H7 (cell line): ENCODE measurements around the gene AK9. TPM values are rescaled to one million over a fixed set of nuclear protein-coding genes. Genes with fewer than 3 reads are reported as not detected.
A peak's percentile ranks its signal among the peaks of the same experiment; 100 is the strongest.
"Not testable (repeated sequence)": the region's sequence is repeated elsewhere in the genome, so short reads cannot be mapped to it uniquely, and the experiment has no call there.

Experiments used
- DNase-seq: peaks from one replicate; pipeline ENCODE4 v3.0.0; 2012
- H3K27me3 ChIP-seq: 2 replicates; pipeline ENCODE4 v1.6.0; 2011; ENCODE audit warnings: mild to moderate bottlenecking, low read length; ENCODE audit not compliant: control insufficient read depth, insufficient read depth
- H3K36me3 ChIP-seq: replicated peaks from 2 replicates; pipeline ENCODE4 v1.5.1; 2011; ENCODE audit warnings: low read length; ENCODE audit not compliant: control insufficient read depth, insufficient read depth
- H3K4me3 ChIP-seq: 2 replicates; pipeline ENCODE4 v1.5.1; 2011; ENCODE audit warnings: low read depth, mild to moderate bottlenecking, control low read depth, low read length, moderate library complexity; ENCODE audit not compliant: insufficient read depth
- total RNA-seq: library from RNA; depleted of rRNA; stranded (reverse); fragments of >200 nt; shearing (Covaris generic); gene quantifications from 2 replicates; pipeline ENCODE4 v1.2.3, GENCODE V29; 2014

The AK9 gene
- total RNA-seq, 1 experiment from 2014 or later, result 1.2 TPM

DNA sequence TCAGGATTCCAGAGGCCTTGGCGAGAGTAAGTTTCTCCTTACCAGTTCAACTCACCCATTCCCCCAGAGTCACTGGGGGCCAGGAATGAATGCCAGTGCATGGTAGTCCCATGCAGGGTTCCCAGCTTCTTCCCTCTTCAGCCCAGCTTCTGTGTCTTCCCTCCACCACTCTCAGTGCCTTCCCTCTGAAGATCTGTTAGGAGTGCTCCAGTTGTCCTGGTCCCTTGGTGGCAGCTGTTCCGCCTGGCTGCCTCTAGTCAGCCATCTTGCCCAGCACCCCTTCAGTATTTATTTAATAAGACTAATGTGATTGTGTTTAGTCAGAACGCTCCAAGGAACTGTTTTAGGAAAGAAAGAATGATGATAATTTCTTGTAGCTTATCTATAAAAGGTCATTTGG, 23.2 kb upstream of the AK9 start:
- no peak for DNase-seq
- Histone ChIP-seq H3K4me3 (no peak overlapping the region), H3K36me3 (peaks cover 1% of the 10 kb centered on the region), H3K27me3 (no peaks in the 10 kb centered on the region)

DNA sequence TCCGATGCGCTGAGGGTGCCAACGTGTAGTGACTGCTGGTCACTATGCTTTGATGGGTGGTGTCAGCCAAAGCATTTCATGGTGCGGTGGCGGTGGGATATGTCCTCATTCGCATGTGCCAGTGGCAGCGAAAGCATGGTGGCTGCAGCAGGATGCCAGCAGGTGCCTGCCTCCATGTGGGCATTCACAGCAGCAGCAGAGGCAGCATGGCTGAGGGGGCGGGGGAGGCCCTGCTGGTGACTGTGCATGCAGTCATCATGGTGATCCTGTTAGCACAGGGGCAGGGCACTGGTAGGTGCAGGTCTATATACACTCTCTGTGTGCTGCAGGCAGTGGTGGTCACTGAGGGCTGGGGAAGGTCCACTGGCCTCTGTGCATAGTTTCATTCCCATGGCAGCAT, 22.1 kb upstream of the AK9 start:
- Histone ChIP-seq H3K27me3 (no peaks in the 10 kb centered on the region), H3K4me3 (no peak overlapping the region), H3K36me3 (peaks cover 1% of the 10 kb centered on the region)
- DNase-seq, result no peak

DNA sequence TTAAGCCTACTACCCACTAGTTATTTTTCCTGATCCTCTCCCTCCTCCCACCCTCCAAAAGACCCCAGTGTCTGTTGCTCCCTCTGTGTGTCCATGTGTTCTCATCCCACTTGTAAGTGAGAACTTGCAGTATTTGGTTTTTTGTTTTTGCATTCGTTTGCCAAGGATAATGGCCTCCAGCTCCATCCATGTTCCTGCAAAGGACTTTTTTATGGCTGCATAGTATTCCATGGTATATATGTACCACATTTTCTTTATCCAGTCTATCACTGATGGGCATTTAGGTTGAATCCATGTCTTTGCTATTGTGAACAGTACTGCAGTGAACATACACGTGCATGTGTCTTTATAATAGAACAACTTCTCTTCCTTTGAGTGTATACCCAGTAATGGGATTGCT, 17.1 kb upstream of the AK9 start:
- H3K36me3 ChIP-seq, DNase-seq, H3K27me3 ChIP-seq, H3K4me3 ChIP-seq: not testable (repeated sequence)

DNA sequence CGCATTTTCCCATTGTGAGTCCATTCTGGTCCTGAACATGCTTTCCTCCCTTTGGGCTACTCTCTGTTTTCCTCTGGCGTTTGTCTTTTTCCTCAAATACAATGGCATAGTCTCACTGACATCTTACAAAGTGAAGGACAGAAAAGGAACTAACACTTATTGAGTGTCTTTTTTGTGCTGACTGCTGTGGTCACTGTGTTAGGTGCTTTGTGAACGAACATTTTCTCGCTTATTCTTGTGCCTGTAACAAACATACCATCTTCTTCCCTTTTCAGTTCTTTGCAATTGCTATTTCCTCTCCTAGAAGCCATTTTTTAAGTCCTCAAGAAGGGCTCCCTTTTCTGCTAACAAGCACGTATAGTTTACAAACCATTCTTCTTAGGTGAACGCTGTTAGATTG, 15.5 kb upstream of the AK9 start:
- no peaks in the 10 kb centered on the region for H3K27me3 ChIP-seq
- no peak for DNase-seq

DNA sequence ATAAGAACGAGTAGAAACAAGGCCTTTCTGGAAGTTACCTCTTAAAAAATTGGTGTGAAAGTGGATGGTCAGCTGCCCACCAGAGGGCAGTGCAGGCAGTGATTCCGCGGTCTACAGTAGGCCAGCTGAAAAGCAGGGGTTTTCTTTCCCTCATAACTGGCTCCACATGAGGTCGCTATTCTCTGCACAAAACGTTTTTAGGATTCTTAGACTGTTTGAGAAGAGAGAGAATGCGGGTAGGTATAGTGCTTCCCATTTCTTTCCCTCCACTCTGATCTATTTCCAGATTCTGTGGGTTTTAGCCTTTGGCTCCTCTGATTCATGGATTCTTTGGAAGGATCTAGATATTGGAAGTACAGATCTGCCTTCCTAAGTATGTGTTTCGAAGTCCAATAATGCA, 14.3 kb upstream of the AK9 start:
- Histone ChIP-seq H3K27me3 (no peaks in the 10 kb centered on the region), H3K4me3 (no peak overlapping the region), H3K36me3 (no peaks in the 10 kb centered on the region)
- DNase-seq, result peak; percentile 64

More for the DNA sequence above, 15.5 kb upstream of the AK9 start:
- Histone ChIP-seq H3K4me3 (no peak overlapping the region), H3K36me3 (no peaks in the 10 kb centered on the region)

DNA sequence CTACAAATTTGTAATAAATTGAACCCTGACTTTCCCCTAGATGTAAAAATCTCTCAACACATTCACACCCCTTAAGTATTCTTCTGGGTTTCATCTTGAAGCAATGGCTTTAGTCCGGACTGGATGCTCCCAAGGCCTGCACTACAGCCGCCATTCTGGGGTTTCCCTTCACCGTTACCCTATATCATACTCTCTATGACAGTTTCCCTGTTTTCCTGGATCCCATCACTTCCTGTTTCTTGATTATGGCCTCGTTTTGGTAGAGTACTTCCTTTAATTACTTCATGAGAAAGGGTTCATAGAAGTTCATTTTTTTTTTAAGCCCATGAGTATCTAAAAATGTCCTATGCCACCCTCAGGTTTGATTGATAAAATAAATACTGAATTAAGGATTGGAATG, 11.8 kb upstream of the AK9 start:
- Histone ChIP-seq H3K4me3 (no peak overlapping the region), H3K27me3 (no peaks in the 10 kb centered on the region), H3K36me3 (no peaks in the 10 kb centered on the region)
- DNase-seq, result no peak

DNA sequence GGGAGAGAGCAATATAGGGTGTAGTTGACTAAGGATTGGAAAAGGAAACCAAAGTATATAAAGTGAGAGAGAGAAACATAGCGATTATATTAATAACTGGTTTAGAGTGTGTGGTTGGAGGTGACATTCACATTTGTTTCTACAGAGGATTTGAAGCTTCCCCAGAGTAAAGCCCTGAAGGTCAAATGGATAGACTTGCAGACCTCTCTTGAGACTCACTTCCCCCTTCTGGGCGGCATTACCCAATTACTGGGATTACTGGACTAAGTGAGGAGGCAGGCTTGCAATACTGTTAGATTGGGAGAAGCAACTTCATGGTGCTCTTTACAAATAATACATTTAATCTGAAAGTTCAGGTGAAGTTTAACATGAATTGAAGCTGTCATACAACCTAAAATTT, 10.8 kb upstream of the AK9 start:
- Histone ChIP-seq H3K27me3 (no peaks in the 10 kb centered on the region), H3K36me3 (no peaks in the 10 kb centered on the region), H3K4me3 (no peak overlapping the region)
- no peak for DNase-seq

DNA sequence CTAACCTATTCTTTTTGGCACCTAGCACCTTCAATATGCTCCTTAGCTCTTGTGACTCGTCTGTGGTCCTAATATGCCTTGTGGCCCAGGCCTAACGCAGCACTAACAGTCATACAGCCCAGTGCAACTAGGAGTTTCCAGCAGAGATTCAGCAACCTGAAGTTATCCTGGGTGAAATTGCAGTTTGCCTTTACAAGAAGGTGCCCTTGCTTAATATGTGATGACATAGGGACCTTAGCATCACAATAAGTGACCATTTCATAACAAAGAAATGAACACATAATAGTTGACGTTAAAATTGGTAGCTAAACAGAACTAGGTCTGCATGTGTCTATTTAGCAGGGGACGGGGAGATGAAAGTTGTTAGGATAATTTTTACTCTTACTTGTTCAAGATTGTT, 10.2 kb upstream of the AK9 start:
- Histone ChIP-seq H3K4me3 (no peak overlapping the region), H3K36me3 (no peaks in the 10 kb centered on the region), H3K27me3 (no peaks in the 10 kb centered on the region)
- no peak for DNase-seq

DNA sequence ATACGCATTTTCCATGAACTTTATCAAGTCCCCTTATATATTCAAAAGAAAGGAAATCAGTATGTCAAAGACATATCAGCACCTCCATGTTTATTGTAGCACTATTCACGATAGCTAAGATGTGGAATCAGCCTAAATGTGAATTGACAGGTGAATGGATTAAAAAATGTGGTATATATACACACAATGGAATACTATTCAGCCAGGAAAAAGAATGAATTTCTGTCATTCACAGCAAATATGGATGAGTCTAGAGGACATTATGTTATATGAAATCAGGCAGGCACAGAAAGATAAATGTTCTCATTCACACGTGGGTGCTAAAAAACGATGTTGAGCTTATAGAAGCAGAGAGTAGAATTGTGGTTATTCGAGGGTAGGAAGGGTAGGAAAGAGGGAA, 5.4 kb upstream of the AK9 start:
- Histone ChIP-seq H3K4me3 (no peak overlapping the region), H3K36me3 (no peaks in the 10 kb centered on the region; the same call in 1 of the 2 replicates), H3K27me3 (no peaks in the 10 kb centered on the region)
- no peak for DNase-seq

DNA sequence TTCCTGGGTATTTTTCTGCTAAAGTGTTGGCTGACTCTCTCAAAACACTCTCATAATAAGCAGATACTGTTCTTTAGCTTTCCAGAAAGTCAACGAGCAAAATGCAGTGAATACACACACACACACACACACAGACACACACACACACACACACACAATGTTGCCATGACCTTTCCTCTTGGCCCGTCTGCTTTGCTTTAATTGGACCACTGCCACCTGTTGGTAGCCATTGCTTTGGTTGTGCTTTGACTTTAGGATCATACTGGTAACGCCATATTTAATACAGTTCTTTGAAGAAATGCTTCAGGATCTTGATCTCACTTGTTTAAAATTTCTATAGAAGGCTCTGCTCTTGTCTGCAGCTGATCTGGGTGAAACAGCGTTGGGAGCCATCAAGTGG, 4.5 kb upstream of the AK9 start:
- DNase-seq, result no peak
- no peak overlapping the region for H3K4me3 ChIP-seq

DNA sequence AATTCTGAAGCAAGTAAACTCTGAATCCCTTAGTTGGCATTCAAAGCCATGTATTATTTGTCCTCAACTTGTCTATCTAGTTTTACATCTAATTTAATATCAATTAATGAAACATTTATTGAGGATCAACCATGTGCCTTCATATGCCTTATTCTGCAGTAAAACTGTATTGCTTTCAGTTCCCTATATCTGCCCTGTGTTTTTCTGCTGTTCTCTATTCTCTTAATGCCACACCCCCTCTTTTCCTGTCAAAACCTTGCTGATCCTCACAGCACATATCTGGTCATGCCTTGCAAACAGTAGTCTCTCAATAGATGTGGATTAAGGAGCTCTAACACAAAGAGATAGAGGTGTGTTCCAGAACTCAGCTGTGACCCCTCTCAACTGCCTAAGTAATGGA, 2.1 kb upstream of the AK9 start:
- no peak for DNase-seq
- H3K27me3 ChIP-seq, result peaks cover 2% of the 10 kb centered on the region
- H3K4me3 ChIP-seq, result no peak overlapping the region
- no peaks in the 10 kb centered on the region; the same call in 1 of the 2 replicates for H3K36me3 ChIP-seq

More for the DNA sequence above, 4.5 kb upstream of the AK9 start:
- Histone ChIP-seq H3K27me3 (no peaks in the 10 kb centered on the region), H3K36me3 (no peaks in the 10 kb centered on the region; the same call in 1 of the 2 replicates)

DNA sequence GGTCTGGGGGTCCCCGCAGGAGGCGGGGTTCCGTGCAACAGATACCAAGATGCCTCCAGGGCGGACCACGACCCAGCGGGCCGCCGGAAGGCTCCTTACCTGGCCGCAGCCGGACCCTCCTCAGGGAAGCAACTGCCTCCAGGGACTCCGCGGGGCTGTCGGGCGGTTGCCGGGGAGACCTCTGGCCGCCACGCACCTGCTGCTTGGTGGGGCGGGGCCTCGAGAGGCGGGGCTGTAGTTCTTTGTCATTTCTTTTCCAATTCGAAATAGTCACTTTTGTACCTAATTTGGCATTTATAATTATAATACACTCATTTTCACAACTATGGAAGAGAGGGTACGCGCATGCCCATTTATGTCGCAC, 647 bp downstream of the AK9 start:
- DNase-seq, result peak; percentile 89
- peak overlapping the region; percentile 59 for H3K4me3 ChIP-seq
- peaks cover 2% of the 10 kb centered on the region for H3K27me3 ChIP-seq
- no peaks in the 10 kb centered on the region for H3K36me3 ChIP-seq

DNA sequence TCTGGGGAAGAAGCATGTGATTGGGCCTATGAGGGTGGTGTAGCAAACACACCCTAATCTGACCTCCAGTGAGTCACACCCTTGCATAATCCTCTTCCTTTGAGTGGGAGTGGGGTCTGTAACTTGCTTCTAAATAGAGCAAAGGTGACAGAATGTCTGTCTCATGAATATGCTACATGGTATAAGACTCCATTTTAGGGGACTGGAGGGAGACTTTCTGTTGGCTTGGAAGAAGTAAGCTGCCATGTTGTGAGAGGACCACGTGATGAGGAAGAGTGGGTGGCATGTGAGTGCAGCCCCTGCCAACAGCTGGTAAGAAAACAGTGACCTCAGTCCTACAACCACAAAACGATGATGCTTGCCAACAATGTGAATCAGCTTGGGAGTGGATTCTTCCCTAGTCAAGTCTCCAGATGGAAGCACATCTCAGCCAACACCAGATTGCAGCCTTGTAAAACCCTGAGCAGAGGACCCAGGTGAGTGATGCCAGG, 3.7 kb downstream of the AK9 start:
- DNase-seq, result no peak
- no peak overlapping the region for H3K4me3 ChIP-seq
- H3K27me3 ChIP-seq, result peaks cover 2% of the 10 kb centered on the region
- no peaks in the 10 kb centered on the region for H3K36me3 ChIP-seq

DNA sequence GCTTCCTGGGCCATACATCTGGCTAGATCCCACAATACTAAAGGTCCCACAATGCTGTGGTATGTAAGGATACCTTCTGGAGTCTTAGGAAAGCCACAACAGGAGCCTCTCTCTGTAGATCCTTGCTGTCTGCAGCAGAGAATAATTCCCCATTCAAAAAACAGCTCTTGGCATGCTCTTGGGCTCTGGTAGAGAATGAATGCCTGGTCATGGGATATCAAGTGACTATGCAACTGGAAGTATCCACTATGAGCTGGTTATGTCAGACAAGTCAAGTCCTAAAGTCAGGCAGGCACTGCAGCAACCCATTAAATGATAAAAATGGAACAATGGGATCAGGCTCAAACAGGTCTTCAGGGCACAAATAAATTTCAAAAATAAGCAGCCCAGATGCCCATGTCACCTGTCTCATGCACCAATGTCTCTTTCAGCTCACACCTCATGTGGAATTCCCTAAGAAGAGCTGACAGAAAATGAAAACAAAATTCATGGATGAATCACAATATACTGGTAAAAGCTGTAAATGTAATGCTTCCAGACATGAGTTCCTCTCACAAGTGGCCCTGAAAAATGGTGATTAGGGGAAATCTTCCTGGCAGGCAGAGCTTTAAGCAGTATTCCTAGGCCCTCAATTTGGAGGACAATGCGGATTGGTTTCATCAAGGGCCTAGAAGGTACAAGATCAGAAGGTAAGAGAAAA, 4.3 kb downstream of the AK9 start:
- DNase-seq, result no peak
- H3K4me3 ChIP-seq, result no peak overlapping the region
- peaks cover 2% of the 10 kb centered on the region for H3K27me3 ChIP-seq
- no peaks in the 10 kb centered on the region for H3K36me3 ChIP-seq

DNA sequence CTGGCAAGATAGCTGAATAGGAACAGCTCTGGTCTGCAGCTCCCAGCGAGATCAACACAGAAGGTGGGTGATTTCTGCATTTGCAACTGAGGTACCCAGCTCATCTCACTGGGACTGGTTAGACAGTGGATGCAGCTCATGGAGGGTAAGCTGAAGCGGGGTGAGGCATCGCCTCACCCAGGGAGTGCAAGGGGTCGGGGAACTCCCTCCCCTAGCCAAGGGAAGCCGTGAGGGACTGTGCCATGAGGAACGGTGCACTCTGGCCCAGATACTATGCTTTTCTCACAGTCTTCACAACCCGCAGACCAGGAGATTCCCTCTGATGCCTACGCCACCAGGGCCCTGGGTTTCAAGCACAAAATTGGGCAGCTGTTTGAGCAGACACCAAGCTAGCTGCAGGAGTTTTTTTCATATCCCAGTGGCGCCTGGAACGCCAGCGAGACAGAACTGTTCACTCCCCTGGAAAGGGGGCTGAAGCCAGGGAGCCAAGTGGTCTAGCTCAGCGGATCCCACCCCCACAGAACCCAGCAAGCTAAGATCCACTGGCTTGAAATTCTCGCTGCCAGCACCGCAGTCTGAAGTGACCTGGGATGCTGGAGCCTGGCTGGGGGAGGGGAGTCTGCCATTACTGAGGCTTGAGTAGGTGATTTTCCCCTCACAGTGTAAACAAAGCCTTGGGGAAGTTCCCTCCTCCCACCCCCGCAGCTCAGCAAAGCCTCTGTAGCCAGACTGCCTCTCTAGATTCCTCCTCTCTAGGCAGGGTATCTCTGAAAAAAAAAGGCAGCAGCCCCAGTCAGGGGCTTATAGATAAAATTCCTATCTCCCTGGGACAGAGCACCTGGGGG, 12.1 kb downstream of the AK9 start:
- DNase-seq, H3K27me3 ChIP-seq, H3K36me3 ChIP-seq: not testable (repeated sequence)
- peak overlapping the region; percentile 37 for H3K4me3 ChIP-seq
